K562 (cell line): ENCODE data around the gene MRI1. TPM values are rescaled to one million over a fixed set of nuclear protein-coding genes. Genes with fewer than 3 reads are reported as not detected.

Experiments
- ATAC-seq: fragments of 200-7000 bp; cut with Tn5 transposase; 3 replicates; pipeline ENCODE4 v1.9.1; 2020; ENCODE audit warnings: moderate library complexity
- BruUV-seq: library from RNA; stranded (reverse); fragments of 400-500 nt; replicated peaks from 2 replicates; lab custom pipeline; 2021; lab: Mats Ljungman, UMichigan
- CTCF ChIA-PET: fragments of 300-600 bp; formaldehyde crosslinking; extraction: SDS; loops from one replicate; lab custom pipeline; 2021; ENCODE audit warnings: low intra/inter-chr PET ratio; lab: Yijun Ruan, JAX
- POLR2A ChIA-PET: fragments of 300-600, 350-650 bp; sonication (Branson Sonifier 250); formaldehyde crosslinking; extraction: SDS; loops from one replicate; lab custom pipeline; 2021; ENCODE audit warnings: antibody characterized with exemption, inconsistent platforms; lab: Yijun Ruan, JAX
- DNase-seq, 4 experiments: peaks; one replicate each; pipeline versions ENCODE4 v3.0.0 to v3.0.0-alpha.2; 2011 to 2018; ENCODE audit warnings: low spot score in 3 of 4, mixed read lengths in 3 of 4; ENCODE audit errors: extremely low read depth in 1 of 4
- FAIRE-seq: peaks from 2 replicates; lab custom pipeline; 2011; peaks lifted over from hg19 to GRCh38; lab: Jason Lieb, UNC
- H2AFZ ChIP-seq: 2 replicates; pipeline ENCODE4 v1.6.0; 2011; ENCODE audit warnings: low read depth, low read length, control low read depth, inconsistent platforms
- H3K27ac ChIP-seq: fragments of 200-600 bp; 3 replicates; pipeline ENCODE4 v1.8.0; 2011; ENCODE audit warnings: low read depth, mild to moderate bottlenecking, control low read depth, inconsistent platforms, low read length, moderate library complexity, mixed read lengths; ENCODE audit errors: extremely low read depth
- H3K27me3 ChIP-seq, 2 experiments: fragments of 300-600 bp in 1 of 2; 2 replicates in 1 of 2; 3 replicates in 1 of 2; pipeline versions ENCODE4 v1.6.0 to v1.8.0; 2011; ENCODE audit warnings: inconsistent platforms in 2 of 2, low read length in 2 of 2, mild to moderate bottlenecking in 1 of 2, mixed read lengths in 1 of 2, moderate library complexity in 1 of 2; ENCODE audit not compliant: control insufficient read depth in 2 of 2, insufficient read depth in 2 of 2
- H3K36me3 ChIP-seq: fragments of 300-600 bp; 3 replicates; pipeline ENCODE4 v1.8.0; 2011; ENCODE audit warnings: mild to moderate bottlenecking, low read length, inconsistent platforms; ENCODE audit not compliant: control insufficient read depth, insufficient read depth
- H3K4me1 ChIP-seq, 2 experiments: fragments of 200-600 bp in 1 of 2; replicated peaks in 1 of 2; 2 replicates in 1 of 2; 3 replicates in 1 of 2; pipeline versions ENCODE4 v1.5.1 to v1.8.0; 2011; ENCODE audit warnings: inconsistent platforms in 2 of 2, low read length in 2 of 2, mild to moderate bottlenecking in 1 of 2, mixed read lengths in 1 of 2, moderate library complexity in 1 of 2; ENCODE audit not compliant: control insufficient read depth in 2 of 2, insufficient read depth in 2 of 2
- H3K4me2 ChIP-seq: 2 replicates; pipeline ENCODE4 v1.6.1; 2011; ENCODE audit warnings: low read length, control low read depth, inconsistent platforms, mixed read lengths; ENCODE audit not compliant: insufficient read depth
- H3K4me3 ChIP-seq: fragments of 200-600 bp; sonication (generic), shearing (Covaris generic); 2 replicates; pipeline ENCODE4 v1.5.1; 2016; ENCODE audit warnings: control low read depth, inconsistent platforms
- H3K79me2 ChIP-seq: fragments of 200-600 bp; 3 replicates; pipeline ENCODE4 v1.8.0; 2011; ENCODE audit warnings: low read length, inconsistent platforms; ENCODE audit not compliant: control insufficient read depth, insufficient read depth
- H3K9ac ChIP-seq, 2 experiments: 2 replicates each; pipeline versions ENCODE4 v1.6.0 to v1.6.1; 2011; ENCODE audit warnings: low read depth in 2 of 2, low read length in 2 of 2, control low read depth in 1 of 2, inconsistent platforms in 1 of 2, mild to moderate bottlenecking in 1 of 2, mixed read lengths in 1 of 2; ENCODE audit not compliant: insufficient read depth in 1 of 2
- H3K9me1 ChIP-seq: one replicate; pipeline ENCODE4 v1.6.0; 2011; ENCODE audit warnings: inconsistent platforms, mild to moderate bottlenecking, low read length, moderate library complexity; ENCODE audit not compliant: control insufficient read depth, insufficient read depth
- H3K9me3 ChIP-seq: replicated peaks from 2 replicates; pipeline ENCODE4 v1.5.1; 2011; ENCODE audit warnings: low read depth, low read length, inconsistent platforms; ENCODE audit not compliant: control insufficient read depth, insufficient read depth
- H4K20me1 ChIP-seq: replicated peaks from 2 replicates; pipeline ENCODE4 v1.6.1; 2011; ENCODE audit warnings: low read length, inconsistent platforms, mixed read lengths; ENCODE audit not compliant: control insufficient read depth, insufficient read depth
- MEF2D ChIP-seq: conservative IDR thresholded peaks from 2 replicates; pipeline ENCODE4 v1.6.1; 2016; ENCODE audit warnings: low read depth, missing genetic modification characterization, missing compliant biosample characterization
- MIER1 ChIP-seq: fragments of 450-650 bp; IDR thresholded peaks from 2 replicates; pipeline ENCODE4 v1.6.1; 2016; ENCODE audit warnings: antibody characterized with exemption, mild to moderate bottlenecking, low read depth
- MTF1 ChIP-seq: fragments of 250-450 bp; sonication (Bioruptor Pico); IDR thresholded peaks from 2 replicates; pipeline ENCODE4 v1.9.0; 2021; ENCODE audit warnings: moderate library complexity, mild to moderate bottlenecking, inconsistent platforms, borderline replicate concordance
- NFIX ChIP-seq: fragments of 250-450 bp; sonication (Bioruptor Pico); IDR thresholded peaks from 2 replicates; pipeline ENCODE4 v1.4.0; 2020; ENCODE audit warnings: low read depth, mild to moderate bottlenecking, moderate library complexity
- PHTF2 ChIP-seq: fragments of 250-450 bp; sonication (Bioruptor Pico); IDR thresholded peaks from 2 replicates; pipeline ENCODE4 v1.5.0; 2021; ENCODE audit warnings: mild to moderate bottlenecking
- SOX6 ChIP-seq: fragments of 450-650 bp; IDR thresholded peaks from 2 replicates; pipeline ENCODE4 v1.6.1; 2014; ENCODE audit warnings: mild to moderate bottlenecking
- ZNF3 ChIP-seq: fragments of 250-450 bp; sonication (Bioruptor Pico); IDR thresholded peaks from 2 replicates; pipeline ENCODE4 v1.5.0; 2021; ENCODE audit warnings: mild to moderate bottlenecking, moderate library complexity
- ZNF324 ChIP-seq: fragments of 250-450 bp; sonication (Bioruptor Pico); IDR thresholded peaks from 2 replicates; pipeline ENCODE4 v1.4.0; 2020; ENCODE audit warnings: mild to moderate bottlenecking
- ZNF766 ChIP-seq: fragments of 200-800 bp; sonication (Bioruptor generic); conservative IDR thresholded peaks from 2 replicates; pipeline ENCODE4 v1.6.1; 2016; ENCODE audit warnings: missing genetic modification characterization, missing compliant biosample characterization
- WGBS: fragments of 100-300 bp; shearing (Covaris generic); methylation state at CpG from one replicate; pipeline ENCODE4 v1.1.6; 2016; ENCODE audit warnings: low coverage, mixed read lengths; ENCODE audit not compliant: insufficient coverage; ENCODE audit errors: missing lambda C conversion rate; 5-methylcytosine and 5-hydroxymethylcytosine counted together
- in situ Hi-C: fragments of 300-500 bp; cut with MboI; formaldehyde crosslinking; loops from 4 replicates; pipeline ENCODE4 v1.15.0; 2018; ENCODE audit warnings: inconsistent platforms, mixed read lengths
- intact Hi-C: fragments of 100-400 bp; cut with micrococcal nuclease; formaldehyde crosslinking; loops from 2 replicates; pipeline ENCODE4 v1.14.2; 2022
- polyA plus RNA-seq, 8 experiments: library from polyadenylated mRNA; depleted of rRNA in 4 of 8; stranded (reverse) in 5 of 8; unstranded in 3 of 8; fragments of >200 nt; fragmentation: Nextera tagmentation in 2 of 8; fragmentation: Illumina TruSeq in 1 of 8; extraction: Ambion mirVana in 2 of 8; extraction: Trizol in 1 of 8; gene quantifications; 2 replicates each; pipeline versions ENCODE4 v1.2.1 to v1.2.3, GENCODE V29; 2011 to 2014; ENCODE audit warnings: inconsistent platforms in 1 of 8, missing spikeins in 1 of 8
- total RNA-seq, 7 experiments: library from RNA; depleted of rRNA in 6 of 7; stranded (reverse); fragments of >200 nt in 6 of 7; fragmentation: Illumina TruSeq in 2 of 7; extraction: Trizol in 2 of 7; gene quantifications; 2 replicates each; pipeline versions ENCODE4 v1.2.1 to v1.2.3, GENCODE V29; 2011 to 2021; ENCODE audit warnings: low replicate concordance in 1 of 7
- TF ChIP-seq, protein P1 (sequence below), 2 experiments: fragments of 450-650 bp; IDR thresholded peaks; 2 replicates each; pipeline ENCODE4 v1.6.1; 2016
- TF ChIP-seq, protein P2 (sequence below), 3 experiments: fragments of 200-800 bp in 1 of 3; fragments of 250-450 bp in 1 of 3; fragments of 450-650 bp in 1 of 3; sonication (Bioruptor Pico) in 1 of 3; sonication (Bioruptor generic) in 1 of 3; formaldehyde crosslinking in 1 of 3; IDR thresholded peaks; 2 replicates each; pipeline versions ENCODE4 v1.6.1 to v1.8.0; 2016 to 2022; ENCODE audit warnings: mild to moderate bottlenecking in 2 of 3, missing genetic modification characterization in 2 of 3, missing compliant biosample characterization in 1 of 3, moderate library complexity in 1 of 3

MRI1 gene
- total and polyA plus RNA-seq, 9 of the 15 experiments (the other 6 are each of a cell fraction or from before 2014, with no cell fraction given) = 5.5 to 57.4 (median 28.2) TPM

- in situ Hi-C loops = no loop called here
These were observed 20.1 kb upstream of the MRI1 start for GRCh38 chr19:13744174-13744573.

GRCh38 chr19:13747098-13747453 is 17.2 kb upstream of the MRI1 start:
- H3K79me2 ChIP-seq = peaks cover 22% of the 10 kb centered on the region
- intact Hi-C loops = no loop called here
- peak overlapping the region; percentile 71 for H3K4me3 ChIP-seq
- no peaks in the 10 kb centered on the region for H4K20me1 ChIP-seq
- BruUV-seq = no TSS peak
- peak overlapping the region; percentile 94 for H3K4me2 ChIP-seq
- 82% methylated on average over 8 of the region's 8 CpGs for WGBS
- no peak overlapping the region for H3K27ac ChIP-seq
- no peaks in the 10 kb centered on the region for H3K27me3 ChIP-seq
- peaks cover 9% of the 10 kb centered on the region; the same call in 2 of the 3 replicates for H3K36me3 ChIP-seq
- H3K9me3 ChIP-seq = peaks cover 9% of the 10 kb centered on the region
- ATAC-seq (no peak), DNase-seq (no peak), FAIRE-seq (peak; percentile 15)
- CTCF ChIA-PET = no interaction called here
- H3K4me1 ChIP-seq = peaks cover 7 to 22% of the 10 kb centered on the region in 2 experiments; a peak in 4 of 5 replicates
- in situ Hi-C loops = no loop called here
- no peaks in the 10 kb centered on the region for H3K9me1 ChIP-seq
- H2AFZ ChIP-seq = peak overlapping the region; percentile 57
- POLR2A ChIA-PET = interaction anchor here (1.0 to 2.3 kb wide), 5 partner anchors 9 to 93 kb away, joined by 3 to 18 read pairs (median 5); no protein-coding TSS in a partner anchor
- no peak overlapping the region for H3K9ac ChIP-seq
- TF ChIP-seq, protein P1, sequence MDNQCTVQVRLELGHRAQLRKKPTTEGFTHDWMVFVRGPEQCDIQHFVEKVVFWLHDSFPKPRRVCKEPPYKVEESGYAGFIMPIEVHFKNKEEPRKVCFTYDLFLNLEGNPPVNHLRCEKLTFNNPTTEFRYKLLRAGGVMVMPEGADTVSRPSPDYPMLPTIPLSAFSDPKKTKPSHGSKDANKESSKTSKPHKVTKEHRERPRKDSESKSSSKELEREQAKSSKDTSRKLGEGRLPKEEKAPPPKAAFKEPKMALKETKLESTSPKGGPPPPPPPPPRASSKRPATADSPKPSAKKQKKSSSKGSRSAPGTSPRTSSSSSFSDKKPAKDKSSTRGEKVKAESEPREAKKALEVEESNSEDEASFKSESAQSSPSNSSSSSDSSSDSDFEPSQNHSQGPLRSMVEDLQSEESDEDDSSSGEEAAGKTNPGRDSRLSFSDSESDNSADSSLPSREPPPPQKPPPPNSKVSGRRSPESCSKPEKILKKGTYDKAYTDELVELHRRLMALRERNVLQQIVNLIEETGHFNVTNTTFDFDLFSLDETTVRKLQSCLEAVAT (IDR thresholded peaks at IDR 0.05) = no peak
- TF ChIP-seq ZNF3 (CRISPR knock-in tag) = 0 out of 2 replicates have a peak, but pooled peaks have one; percentile 38
- peak; percentile 52; the same call in 1 of the 2 replicates for TF ChIP-seq MTF1 (CRISPR knock-in tag)
- TF ChIP-seq, protein P2, sequence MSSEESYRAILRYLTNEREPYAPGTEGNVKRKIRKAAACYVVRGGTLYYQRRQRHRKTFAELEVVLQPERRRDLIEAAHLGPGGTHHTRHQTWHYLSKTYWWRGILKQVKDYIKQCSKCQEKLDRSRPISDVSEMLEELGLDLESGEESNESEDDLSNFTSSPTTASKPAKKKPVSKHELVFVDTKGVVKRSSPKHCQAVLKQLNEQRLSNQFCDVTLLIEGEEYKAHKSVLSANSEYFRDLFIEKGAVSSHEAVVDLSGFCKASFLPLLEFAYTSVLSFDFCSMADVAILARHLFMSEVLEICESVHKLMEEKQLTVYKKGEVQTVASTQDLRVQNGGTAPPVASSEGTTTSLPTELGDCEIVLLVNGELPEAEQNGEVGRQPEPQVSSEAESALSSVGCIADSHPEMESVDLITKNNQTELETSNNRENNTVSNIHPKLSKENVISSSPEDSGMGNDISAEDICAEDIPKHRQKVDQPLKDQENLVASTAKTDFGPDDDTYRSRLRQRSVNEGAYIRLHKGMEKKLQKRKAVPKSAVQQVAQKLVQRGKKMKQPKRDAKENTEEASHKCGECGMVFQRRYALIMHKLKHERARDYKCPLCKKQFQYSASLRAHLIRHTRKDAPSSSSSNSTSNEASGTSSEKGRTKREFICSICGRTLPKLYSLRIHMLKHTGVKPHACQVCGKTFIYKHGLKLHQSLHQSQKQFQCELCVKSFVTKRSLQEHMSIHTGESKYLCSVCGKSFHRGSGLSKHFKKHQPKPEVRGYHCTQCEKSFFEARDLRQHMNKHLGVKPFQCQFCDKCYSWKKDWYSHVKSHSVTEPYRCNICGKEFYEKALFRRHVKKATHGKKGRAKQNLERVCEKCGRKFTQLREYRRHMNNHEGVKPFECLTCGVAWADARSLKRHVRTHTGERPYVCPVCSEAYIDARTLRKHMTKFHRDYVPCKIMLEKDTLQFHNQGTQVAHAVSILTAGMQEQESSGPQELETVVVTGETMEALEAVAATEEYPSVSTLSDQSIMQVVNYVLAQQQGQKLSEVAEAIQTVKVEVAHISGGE (CRISPR knock-in tag; IDR thresholded peaks at IDR 0.05) = peak in 1 of 3 experiments; percentile 52; a peak in 1 of 6 replicates
- TF ChIP-seq MEF2D (tag) = no peak
- TF ChIP-seq ZNF324 = no peak
- 0 out of 2 replicates have a peak, but pooled peaks have one; percentile 40 for TF ChIP-seq PHTF2
- TF ChIP-seq MIER1 = 0 out of 2 replicates have a peak, but pooled peaks have one; percentile 21
- TF ChIP-seq NFIX (CRISPR knock-in tag) = 0 out of 2 replicates have a peak, but pooled peaks have one; percentile 3

More at GRCh38 chr19:13744174-13744573, 20.1 kb upstream of the MRI1 start:
- intact Hi-C loops = no loop called here
- no peak overlapping the region for H2AFZ ChIP-seq
- no peak overlapping the region for H3K9ac ChIP-seq
- FAIRE-seq (no peak), ATAC-seq (no peak), DNase-seq (no peak)
- no peak for TF ChIP-seq ZNF766 (CRISPR knock-in tag)
- peak; percentile 72 for TF ChIP-seq SOX6
- no peaks in the 10 kb centered on the region for H3K36me3 ChIP-seq
- H3K4me2 ChIP-seq = no peak overlapping the region
- H3K79me2 ChIP-seq = peaks cover 14% of the 10 kb centered on the region
- H3K4me1 ChIP-seq = peaks cover 6 to 13% of the 10 kb centered on the region in 2 experiments; a peak in 4 of 5 replicates
- H4K20me1 ChIP-seq = no peaks in the 10 kb centered on the region
- no TSS peak for BruUV-seq
- ChIA-PET CTCF (no interaction called here), POLR2A (interaction anchor here (1.3 kb wide), 1 partner anchor 13 kb away, joined by 4 read pairs; no protein-coding TSS in a partner anchor)
- H3K27me3 ChIP-seq = no peaks in the 10 kb centered on the region
- H3K9me1 ChIP-seq = no peaks in the 10 kb centered on the region
- peaks cover 9% of the 10 kb centered on the region for H3K9me3 ChIP-seq
- no peak overlapping the region for H3K27ac ChIP-seq
- no peak overlapping the region for H3K4me3 ChIP-seq
